Caco-2 (cell line): Measurements from ENCODE around the gene YAE1. TPM values are rescaled to one million over a fixed set of nuclear protein-coding genes. Genes with fewer than 3 reads are reported as not detected.
"Not testable (repeated sequence)": the region's sequence is repeated elsewhere in the genome, so short reads cannot be mapped to it uniquely, and the experiment has no call there.

Experiments
- BruUV-seq: library from RNA; stranded (reverse); fragments of 400-500 nt; replicated peaks from 2 replicates; lab custom pipeline; 2021; lab: Mats Ljungman, UMichigan
- CTCF ChIA-PET: fragments of 300-600 bp; sonication (Branson Sonifier 250); formaldehyde crosslinking; loops from one replicate; lab custom pipeline; 2022; ENCODE audit warnings: antibody characterized with exemption; lab: Charles Lee
- POLR2A ChIA-PET: fragments of 300-600 bp; sonication (Branson Sonifier 250); formaldehyde crosslinking; loops from one replicate; lab custom pipeline; 2022; ENCODE audit warnings: antibody characterized with exemption; lab: Charles Lee
- DNase-seq, 2 experiments: peaks; one replicate each; pipeline versions ENCODE4 v3.0.0 to v3.0.0-alpha.2; 2020 to 2022
- H3K27me3 ChIP-seq: replicated peaks from 2 replicates; pipeline ENCODE4 v1.6.0; 2011; ENCODE audit warnings: low read length; ENCODE audit not compliant: control insufficient read depth, insufficient read depth
- H3K36me3 ChIP-seq: 2 replicates; pipeline ENCODE4 v1.5.1; 2011; ENCODE audit warnings: low read length; ENCODE audit not compliant: control insufficient read depth, insufficient read depth
- H3K4me1 ChIP-seq: fragments of 250-450 bp; sonication (Bioruptor Pico); 2 replicates; pipeline ENCODE4 v1.5.1; 2020; ENCODE audit warnings: mild to moderate bottlenecking
- H3K4me3 ChIP-seq: 2 replicates; pipeline ENCODE4 v1.5.1; 2011; ENCODE audit warnings: low read depth, mild to moderate bottlenecking, control low read depth, low read length
- H3K9me3 ChIP-seq: fragments of 250-450 bp; sonication (Bioruptor Pico); 2 replicates; pipeline ENCODE4 v1.5.1; 2020; ENCODE audit warnings: mild to moderate bottlenecking, moderate library complexity
- H3K27ac Mint-ChIP-seq: one replicate; pipeline ENCODE4 v1.8.0; 2022; ENCODE audit warnings: mixed read lengths; ENCODE audit not compliant: unreplicated experiment
- H3K27me3 Mint-ChIP-seq: one replicate; pipeline ENCODE4 v1.8.0; 2022; ENCODE audit warnings: mixed read lengths; ENCODE audit not compliant: insufficient read depth, unreplicated experiment
- H3K36me3 Mint-ChIP-seq: one replicate; pipeline ENCODE4 v1.8.0; 2022; ENCODE audit warnings: mild to moderate bottlenecking, mixed read lengths; ENCODE audit not compliant: insufficient read depth, unreplicated experiment
- H3K4me1 Mint-ChIP-seq: one replicate; pipeline ENCODE4 v1.8.0; 2022; ENCODE audit warnings: low read depth, mixed read lengths; ENCODE audit not compliant: unreplicated experiment
- H3K4me3 Mint-ChIP-seq: one replicate; pipeline ENCODE4 v1.8.0; 2022; ENCODE audit warnings: mild to moderate bottlenecking, moderate library complexity, mixed read lengths; ENCODE audit not compliant: unreplicated experiment
- H3K9me3 Mint-ChIP-seq: one replicate; pipeline ENCODE4 v1.8.0; 2022; ENCODE audit warnings: mixed read lengths; ENCODE audit not compliant: unreplicated experiment
- intact Hi-C: fragments of 100-400 bp; cut with micrococcal nuclease; formaldehyde crosslinking; loops from one replicate; pipeline ENCODE4 v1.10.0; 2022; ENCODE audit not compliant: unreplicated experiment
- total RNA-seq: library from RNA; stranded (reverse); gene quantifications from 2 replicates; pipeline ENCODE4 v1.2.3, GENCODE V29; 2022
- TF ChIP-seq, protein P1 (sequence below), 2 experiments: fragments of 200-600 bp in 1 of 2; IDR thresholded peaks; 1 replicate in 1 of 2; 2 replicates in 1 of 2; pipeline versions ENCODE4 v1.5.1 to v1.8.0; 2011 to 2022; ENCODE audit warnings: antibody characterized with exemption in 1 of 2, control low read depth in 1 of 2, inconsistent platforms in 1 of 2, low read depth in 1 of 2, low read length in 1 of 2, mild to moderate bottlenecking in 1 of 2, moderate library complexity in 1 of 2; ENCODE audit not compliant: insufficient read depth in 1 of 2, severe bottlenecking in 1 of 2, unreplicated experiment in 1 of 2

The YAE1 gene
- total RNA-seq, 1 experiment from 2014 or later: 22.4 TPM

DNA sequence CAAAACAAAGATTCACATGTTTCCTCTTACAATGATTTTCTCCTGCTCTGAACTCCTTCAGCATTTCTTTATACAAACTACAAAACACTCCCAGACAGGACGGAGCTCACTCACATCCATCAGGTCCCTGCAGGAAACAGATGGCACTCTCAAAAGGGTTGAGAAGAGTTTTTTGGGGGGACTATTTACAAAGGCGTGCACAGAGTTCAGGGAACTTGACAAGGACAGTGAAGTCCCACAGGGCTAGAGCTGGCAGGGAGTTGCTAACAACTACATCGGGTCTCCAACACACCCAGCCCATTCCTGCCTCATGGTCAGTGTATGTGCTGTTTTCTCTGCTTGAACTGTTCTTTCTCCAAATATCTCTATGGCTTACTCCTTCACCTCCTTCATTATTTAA lies 24.7 kb upstream of the YAE1 start:
- Mint-ChIP-seq H3K36me3 (no peaks in the 10 kb centered on the region), H3K27me3 (no peaks in the 10 kb centered on the region), H3K4me3 (no peak overlapping the region), H3K9me3 (no peaks in the 10 kb centered on the region), H3K27ac (no peak overlapping the region), H3K4me1 (peaks cover 12% of the 10 kb centered on the region)
- H3K4me1 ChIP-seq: no peaks in the 10 kb centered on the region
- intact Hi-C loops: no loop called here
- POLR2A ChIA-PET: no interaction called here
- H3K9me3 ChIP-seq: no peaks in the 10 kb centered on the region
- no peaks in the 10 kb centered on the region for H3K27me3 ChIP-seq
- DNase-seq: no peak
- H3K4me3 ChIP-seq: no peak overlapping the region
- BruUV-seq: no TSS peak
- no peaks in the 10 kb centered on the region for H3K36me3 ChIP-seq
- CTCF ChIA-PET: no interaction called here
- TF ChIP-seq, protein P1, sequence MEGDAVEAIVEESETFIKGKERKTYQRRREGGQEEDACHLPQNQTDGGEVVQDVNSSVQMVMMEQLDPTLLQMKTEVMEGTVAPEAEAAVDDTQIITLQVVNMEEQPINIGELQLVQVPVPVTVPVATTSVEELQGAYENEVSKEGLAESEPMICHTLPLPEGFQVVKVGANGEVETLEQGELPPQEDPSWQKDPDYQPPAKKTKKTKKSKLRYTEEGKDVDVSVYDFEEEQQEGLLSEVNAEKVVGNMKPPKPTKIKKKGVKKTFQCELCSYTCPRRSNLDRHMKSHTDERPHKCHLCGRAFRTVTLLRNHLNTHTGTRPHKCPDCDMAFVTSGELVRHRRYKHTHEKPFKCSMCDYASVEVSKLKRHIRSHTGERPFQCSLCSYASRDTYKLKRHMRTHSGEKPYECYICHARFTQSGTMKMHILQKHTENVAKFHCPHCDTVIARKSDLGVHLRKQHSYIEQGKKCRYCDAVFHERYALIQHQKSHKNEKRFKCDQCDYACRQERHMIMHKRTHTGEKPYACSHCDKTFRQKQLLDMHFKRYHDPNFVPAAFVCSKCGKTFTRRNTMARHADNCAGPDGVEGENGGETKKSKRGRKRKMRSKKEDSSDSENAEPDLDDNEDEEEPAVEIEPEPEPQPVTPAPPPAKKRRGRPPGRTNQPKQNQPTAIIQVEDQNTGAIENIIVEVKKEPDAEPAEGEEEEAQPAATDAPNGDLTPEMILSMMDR (IDR thresholded peaks at IDR 0.05; ENCODE audit: insufficient read depth in 1 of 2, low read depth in 1 of 2, low read length in 1 of 2, severe bottlenecking in 1 of 2, unreplicated experiment in 1 of 2): no peak

DNA sequence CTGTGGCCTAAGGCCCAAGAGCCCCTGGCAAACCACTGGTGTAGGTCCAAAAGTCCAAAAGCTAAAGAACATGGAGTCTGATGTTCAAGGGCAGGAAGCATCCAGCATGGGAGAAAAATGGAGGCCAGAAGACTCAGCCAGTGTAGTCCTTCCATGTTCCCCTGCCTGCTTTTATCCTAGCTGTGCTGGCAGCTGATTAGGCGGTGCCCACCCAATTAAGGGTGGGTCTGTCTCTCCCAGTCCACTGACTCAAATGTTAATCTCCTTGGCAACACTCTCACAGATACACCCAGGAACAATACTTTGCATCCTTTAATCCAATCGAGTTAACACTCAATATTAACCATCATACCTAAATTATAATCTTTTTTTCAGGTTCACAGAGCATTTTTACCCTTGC lies 21.4 kb upstream of the YAE1 start:
- H3K4me3 Mint-ChIP-seq, H3K36me3 Mint-ChIP-seq, H3K4me3 ChIP-seq, intact Hi-C loops, DNase-seq, H3K27me3 Mint-ChIP-seq, POLR2A ChIA-PET, H3K36me3 ChIP-seq, BruUV-seq, H3K27ac Mint-ChIP-seq, H3K4me1 ChIP-seq, CTCF ChIA-PET, H3K27me3 ChIP-seq, H3K4me1 Mint-ChIP-seq: not testable (repeated sequence)
- H3K9me3 Mint-ChIP-seq: peaks cover 23% of the 10 kb centered on the region
- H3K9me3 ChIP-seq: peaks cover 16% of the 10 kb centered on the region

DNA sequence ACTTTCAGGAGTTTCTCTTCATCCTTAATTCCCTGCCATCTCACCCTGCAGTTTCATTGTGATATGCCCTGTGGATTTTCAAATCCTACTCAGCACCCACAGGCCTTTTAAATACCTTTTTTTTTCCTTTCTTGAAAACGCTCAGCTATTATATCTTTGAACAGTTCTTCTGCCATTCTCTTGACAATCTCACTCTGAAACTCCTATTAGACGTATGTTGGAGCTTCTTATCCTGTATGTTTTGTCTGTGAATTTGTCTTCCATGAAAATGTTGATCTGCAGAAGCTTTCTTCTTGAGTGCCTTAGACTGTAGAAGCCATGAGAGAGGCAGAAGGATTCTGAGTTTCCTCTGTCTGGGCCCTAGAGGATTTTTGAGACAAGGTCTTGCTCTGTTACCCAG lies 18.9 kb upstream of the YAE1 start:
- Mint-ChIP-seq H3K27me3 (no peaks in the 10 kb centered on the region), H3K36me3 (no peaks in the 10 kb centered on the region), H3K4me3 (no peak overlapping the region), H3K27ac (no peak overlapping the region), H3K9me3 (peaks cover 23% of the 10 kb centered on the region), H3K4me1 (no peaks in the 10 kb centered on the region)
- no peak overlapping the region for H3K4me3 ChIP-seq
- H3K4me1 ChIP-seq: no peaks in the 10 kb centered on the region
- CTCF ChIA-PET: no interaction called here
- intact Hi-C loops: no loop called here
- no peaks in the 10 kb centered on the region for H3K27me3 ChIP-seq
- no peaks in the 10 kb centered on the region for H3K36me3 ChIP-seq
- no TSS peak for BruUV-seq
- POLR2A ChIA-PET: no interaction called here
- TF ChIP-seq, protein P1 (IDR thresholded peaks at IDR 0.05; ENCODE audit: insufficient read depth in 1 of 2, low read depth in 1 of 2, low read length in 1 of 2, severe bottlenecking in 1 of 2, unreplicated experiment in 1 of 2): no peak
- no peak for DNase-seq
- peaks cover 16% of the 10 kb centered on the region for H3K9me3 ChIP-seq

DNA sequence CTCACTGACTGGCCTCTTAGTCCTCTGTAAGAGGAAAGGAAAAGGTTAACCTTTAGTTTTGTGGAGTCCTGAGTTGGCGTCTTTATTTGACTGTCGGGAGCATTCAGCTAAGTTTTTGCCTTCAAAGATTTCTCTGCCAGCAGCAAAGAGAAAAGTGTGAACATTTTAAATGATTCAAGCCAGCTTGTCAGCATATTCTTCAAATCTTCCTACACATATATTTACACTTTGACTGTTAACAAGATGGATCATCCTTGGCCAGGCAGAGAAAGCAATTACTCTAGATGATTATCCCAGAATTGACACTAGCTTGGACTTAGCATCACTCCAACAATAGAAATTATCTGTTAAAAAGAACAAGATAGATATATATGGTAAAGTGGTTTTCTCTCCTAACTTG lies 15.8 kb upstream of the YAE1 start:
- Histone ChIP-seq H3K4me1 (no peaks in the 10 kb centered on the region), H3K36me3 (no peaks in the 10 kb centered on the region), H3K4me3 (no peak overlapping the region), H3K9me3 (peaks cover 16% of the 10 kb centered on the region), H3K27me3 (no peaks in the 10 kb centered on the region)
- Mint-ChIP-seq H3K4me1 (no peaks in the 10 kb centered on the region), H3K27ac (no peak overlapping the region), H3K9me3 (peaks cover 23% of the 10 kb centered on the region), H3K4me3 (no peak overlapping the region), H3K36me3 (no peaks in the 10 kb centered on the region), H3K27me3 (peaks cover 6% of the 10 kb centered on the region)
- BruUV-seq: no TSS peak
- no peak for DNase-seq
- CTCF ChIA-PET: no interaction called here
- TF ChIP-seq, protein P1 (IDR thresholded peaks at IDR 0.05; ENCODE audit: insufficient read depth in 1 of 2, low read depth in 1 of 2, low read length in 1 of 2, severe bottlenecking in 1 of 2, unreplicated experiment in 1 of 2): no peak
- POLR2A ChIA-PET: no interaction called here
- intact Hi-C loops: no loop called here
